Stimulated activated CD8-positive, alpha-beta memory T cell treated with anti-CD3 and anti-CD28 coated beads, Interleukin-4, amount 100 ng/mL, for 1 hour (primary cell): Measurements from ENCODE around the gene RTCB.

Experiments used
- DNase-seq, 2 donors: peaks; one replicate each; pipeline ENCODE4 v3.0.0-alpha.2; 2020; ENCODE audit warnings: low read depth in 2 of 2, low spot score in 1 of 2

The RTCB gene

DNA sequence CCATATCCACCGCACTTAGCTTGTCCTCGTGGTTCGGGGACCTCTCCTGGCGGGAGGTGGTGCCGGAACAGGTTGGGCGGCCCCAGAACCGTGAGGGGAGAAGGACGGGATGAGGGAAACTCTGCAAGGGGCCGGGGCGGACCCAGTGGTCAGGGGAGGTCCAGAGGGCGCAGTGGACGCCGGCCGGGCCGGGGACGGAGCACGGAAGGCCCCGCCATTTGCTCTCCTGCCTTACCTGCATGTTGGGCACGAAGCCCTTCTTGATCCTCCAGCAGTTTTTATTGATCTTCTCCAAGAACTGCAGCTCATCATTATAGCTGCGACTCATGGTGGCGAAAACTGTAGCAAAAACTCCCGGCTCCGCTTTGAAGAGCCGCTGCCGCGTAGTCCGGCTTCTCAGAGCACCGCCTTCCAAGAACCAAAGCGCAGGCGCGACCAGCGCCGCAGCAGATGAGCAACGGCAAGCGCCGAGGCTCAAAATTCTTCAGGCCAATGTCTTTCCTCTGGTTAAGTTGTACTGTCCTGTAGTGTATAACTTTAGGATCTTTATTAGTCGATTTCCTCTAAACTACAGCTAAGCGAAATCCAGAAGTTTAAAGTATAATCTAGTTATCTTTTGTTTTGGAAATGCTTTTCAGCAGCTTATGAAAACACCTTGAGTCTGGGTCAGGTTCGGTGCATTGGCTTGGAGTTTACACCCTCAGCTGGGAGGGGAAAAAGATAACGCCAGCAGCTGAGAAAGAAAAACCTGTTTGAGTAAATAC lies at the start of gene RTCB:
TSS of gene RTCB (minus strand) at position 419 of the 764 bp plus-strand sequence. CDS start at position 328, 91 bp downstream.
- DNase-seq: peak; percentile 75 to 88

DNA sequence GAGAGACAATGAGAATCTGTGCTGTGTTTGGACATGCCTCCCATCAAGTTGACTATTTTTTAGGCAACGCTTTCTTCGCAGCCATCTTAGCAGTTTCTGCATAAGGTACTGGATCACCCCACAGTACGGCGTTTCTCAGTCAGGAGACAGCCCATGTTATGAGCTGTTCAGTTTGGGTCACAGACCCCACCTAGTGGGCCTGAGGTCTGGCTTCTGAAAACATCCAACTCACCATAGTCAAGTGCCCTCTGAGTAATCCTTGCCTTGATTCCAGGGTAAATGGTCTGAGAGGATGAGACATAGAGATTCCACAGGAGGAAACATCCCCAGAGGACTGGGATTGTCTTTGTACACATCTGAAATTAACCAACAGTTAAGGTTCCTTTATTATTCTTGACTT lies 45.0 kb upstream of the RTCB start:
- DNase-seq: no peak

DNA sequence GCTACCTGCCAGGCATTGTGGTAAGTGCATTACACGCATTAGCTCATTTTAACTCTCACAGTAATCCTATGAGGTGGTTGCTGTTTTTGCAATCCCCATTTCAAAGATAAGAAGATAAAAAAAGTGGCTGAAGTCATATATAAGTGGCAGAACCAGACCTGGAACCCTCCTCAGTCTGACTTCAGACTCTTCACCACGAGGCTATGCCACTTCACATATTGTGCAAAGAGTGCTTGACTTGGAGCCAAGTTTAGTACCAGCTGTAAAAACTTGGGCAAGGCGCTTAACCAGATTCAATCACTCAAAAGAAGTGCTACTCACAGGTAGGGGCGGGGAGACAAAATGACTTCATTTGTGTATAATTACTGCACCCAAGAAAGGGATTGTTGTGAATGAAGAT lies 36.9 kb upstream of the RTCB start:
- no peak for DNase-seq

DNA sequence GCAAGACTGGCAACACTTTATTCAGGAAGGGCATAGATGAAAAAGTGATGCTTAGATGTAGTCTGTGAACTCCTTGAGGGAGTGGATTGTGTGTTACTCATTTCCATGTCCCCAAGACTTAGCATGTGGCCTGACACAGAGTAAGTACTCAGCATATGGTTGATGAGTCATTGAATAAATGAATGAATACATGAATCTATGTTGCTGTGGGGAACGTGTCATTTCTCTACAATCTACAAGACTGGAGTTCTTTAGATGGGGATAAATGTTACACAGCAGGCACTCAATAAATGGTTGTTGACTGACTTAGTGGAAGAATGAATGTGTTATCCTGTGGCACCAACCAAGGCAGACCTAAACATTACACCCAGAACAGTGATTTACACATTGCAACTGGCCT lies 34.3 kb upstream of the RTCB start:
- no peak for DNase-seq

DNA sequence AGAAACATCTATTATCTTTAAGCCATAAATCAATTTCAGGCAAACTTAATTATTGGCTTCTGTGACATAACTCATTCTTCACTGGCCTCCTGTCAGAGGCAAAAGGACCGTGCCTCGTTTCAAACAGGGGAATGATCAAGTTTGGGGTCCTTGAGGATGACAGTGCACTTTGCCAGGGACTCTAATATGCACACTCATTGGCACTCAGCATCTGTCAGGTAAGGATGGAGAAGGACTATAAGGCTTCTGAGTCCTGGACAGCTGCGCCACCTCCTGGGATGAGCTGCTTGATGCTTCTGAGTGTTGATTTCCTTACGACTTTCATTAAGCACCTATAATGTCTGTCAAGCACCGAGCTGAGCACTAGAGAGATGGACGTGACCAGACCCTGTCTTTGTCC lies 32.0 kb upstream of the RTCB start:
- no peak for DNase-seq

DNA sequence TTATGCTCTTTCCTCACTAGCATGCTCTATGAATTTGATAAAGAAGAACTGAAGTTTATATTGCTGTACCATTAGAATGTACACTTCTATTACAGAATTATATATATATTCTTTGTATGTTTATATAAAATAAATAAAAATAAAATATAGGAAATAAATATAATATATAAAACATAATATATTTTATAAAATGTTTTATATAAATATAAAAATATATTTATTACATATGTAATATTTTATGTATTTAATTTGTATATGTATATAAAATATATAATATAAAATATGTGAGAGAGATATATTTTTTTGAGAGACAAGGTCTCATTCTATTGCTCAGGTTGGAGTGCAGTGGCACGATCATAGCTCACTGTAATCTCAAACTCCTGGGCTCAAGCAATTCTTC lies 18.3 kb upstream of the RTCB start:
- no peak for DNase-seq

DNA sequence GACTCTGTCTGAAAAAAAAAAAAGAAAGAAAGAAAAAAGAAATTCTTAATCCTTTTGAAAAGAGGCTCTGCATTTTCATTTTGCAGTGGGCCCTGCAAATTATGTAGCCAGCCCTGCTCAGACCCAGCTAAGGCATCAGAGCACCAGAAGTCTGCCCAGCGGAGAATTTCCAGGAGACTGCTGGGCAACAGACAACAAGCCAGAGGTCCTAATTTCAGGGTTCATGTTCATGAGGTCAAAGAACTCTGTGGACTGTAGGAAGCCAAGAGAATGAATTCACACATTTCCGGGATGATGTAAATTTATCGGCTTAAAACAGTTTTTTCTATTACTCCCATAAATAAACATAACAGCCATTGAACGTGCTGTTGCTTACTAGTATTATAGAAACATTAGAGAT lies 14.8 kb upstream of the RTCB start:
- no peak for DNase-seq

DNA sequence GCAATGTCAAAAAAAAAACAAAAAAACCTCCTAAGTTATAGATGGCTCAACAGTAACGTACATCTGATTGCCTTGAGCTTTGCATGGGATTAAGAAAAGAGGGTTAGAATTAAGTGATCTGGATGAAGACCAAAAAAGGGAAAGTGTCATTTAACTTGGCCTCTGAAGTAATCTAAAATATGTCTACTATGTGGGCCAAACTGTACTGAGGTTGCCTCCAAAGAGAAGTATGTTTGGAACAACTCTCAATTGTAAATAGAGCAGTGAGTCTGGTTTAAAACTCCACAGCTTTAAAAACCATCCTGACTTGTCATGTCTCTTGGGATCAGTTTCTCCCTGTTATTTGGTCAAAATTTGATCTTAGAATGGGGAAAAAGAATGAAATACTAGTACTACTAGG lies 11.6 kb upstream of the RTCB start:
- no peak for DNase-seq

DNA sequence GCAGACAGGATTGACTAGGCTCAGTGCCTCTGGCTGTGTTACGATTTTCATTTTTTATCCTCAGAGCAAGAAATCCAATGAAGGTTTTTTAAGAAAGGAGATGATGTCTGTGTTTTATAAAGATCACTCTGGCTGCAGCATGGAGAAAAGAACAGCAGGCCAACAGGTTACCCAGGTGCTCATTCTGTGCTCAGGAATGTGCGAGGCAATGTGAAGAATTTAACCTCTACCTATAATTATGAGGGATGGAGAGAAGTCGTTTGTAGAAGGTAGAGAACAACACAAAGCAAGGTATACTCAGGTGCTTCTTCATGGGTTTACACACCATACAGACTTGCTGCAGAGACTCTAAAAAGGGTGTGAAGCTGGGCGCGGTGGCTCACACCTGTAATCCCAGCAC lies 10.0 kb upstream of the RTCB start:
- no peak for DNase-seq

DNA sequence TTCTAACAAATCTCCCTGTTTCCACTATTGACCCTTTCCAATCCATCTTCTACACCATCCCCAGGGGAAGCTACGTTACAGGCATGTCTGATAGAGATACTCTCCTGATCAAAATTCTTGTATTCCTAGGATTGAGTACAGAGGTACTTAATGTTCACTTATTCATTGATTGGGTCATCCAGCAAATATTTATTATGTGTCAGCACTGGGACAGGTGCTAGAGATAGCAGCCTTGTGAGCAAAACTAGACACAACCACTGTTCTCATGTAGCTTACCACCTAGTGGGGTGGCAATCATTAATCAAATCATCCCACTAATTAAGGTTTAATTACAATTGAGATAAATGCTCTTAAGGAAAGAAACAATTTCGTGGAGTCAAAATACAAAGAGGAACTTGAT lies 9.4 kb upstream of the RTCB start:
- no peak for DNase-seq

DNA sequence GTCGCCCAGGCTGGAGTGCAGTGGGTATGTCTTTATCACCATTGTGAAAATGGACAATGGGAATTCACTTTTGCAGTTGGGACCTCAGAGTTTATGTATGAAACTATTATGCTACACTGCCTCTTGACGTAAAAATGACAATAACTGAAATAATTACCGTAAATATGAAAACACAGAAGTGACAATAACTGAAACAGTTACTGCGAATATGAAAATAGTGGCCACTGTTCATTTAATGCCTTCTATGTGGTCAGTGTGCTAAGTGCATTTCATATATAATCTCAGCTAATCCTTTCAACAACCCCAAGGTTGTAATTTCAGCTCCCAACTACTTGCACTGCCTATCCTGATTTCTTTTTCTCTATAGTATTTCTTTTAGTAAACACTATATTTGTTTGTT lies 5.9 kb upstream of the RTCB start:
- DNase-seq: no peak

DNA sequence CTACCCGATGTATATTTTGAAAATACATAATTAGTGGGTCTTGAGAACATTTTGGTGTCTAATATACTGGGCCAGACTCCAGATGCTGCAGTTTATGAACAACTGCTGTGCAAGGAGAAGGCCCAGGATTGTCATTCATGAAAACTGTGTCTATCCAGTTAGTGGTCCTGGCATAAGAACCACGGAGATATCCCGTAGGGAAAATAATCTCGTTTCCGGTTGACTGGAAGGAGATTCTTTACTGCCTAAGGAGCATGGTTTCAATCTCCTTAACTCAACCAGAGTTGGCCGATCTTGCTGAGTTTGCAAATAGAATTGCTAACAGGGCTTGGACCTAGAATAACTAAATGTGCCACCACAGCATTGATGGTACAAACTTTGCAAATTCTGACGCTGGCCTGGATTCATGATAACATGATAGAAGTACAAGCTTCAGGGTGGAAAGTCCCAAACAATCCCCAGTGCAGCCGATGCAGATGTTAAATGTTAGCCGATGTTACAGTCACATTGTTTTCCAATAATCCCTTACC lies 4.6 kb upstream of the RTCB start:
- DNase-seq: no peak

DNA sequence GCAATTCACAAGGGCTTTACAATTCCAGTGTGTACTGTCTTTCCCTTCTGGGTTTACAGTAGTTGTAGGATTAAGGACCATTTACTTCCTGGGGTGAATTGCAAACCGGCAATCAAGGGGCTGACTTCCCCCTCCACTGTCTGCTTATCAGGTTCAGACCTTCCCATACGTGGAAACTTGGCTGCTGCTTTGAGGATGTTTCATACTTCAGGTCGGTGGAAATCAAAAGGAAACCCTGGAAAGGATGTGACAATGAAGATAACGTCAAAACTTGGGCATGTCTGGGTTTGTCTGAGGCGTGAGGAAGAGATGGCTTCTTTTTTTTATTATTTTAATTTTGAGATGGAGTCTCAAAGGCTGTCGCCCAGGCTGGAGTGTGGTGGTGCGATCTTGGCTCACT lies 2.1 kb upstream of the RTCB start:
- no peak for DNase-seq

DNA sequence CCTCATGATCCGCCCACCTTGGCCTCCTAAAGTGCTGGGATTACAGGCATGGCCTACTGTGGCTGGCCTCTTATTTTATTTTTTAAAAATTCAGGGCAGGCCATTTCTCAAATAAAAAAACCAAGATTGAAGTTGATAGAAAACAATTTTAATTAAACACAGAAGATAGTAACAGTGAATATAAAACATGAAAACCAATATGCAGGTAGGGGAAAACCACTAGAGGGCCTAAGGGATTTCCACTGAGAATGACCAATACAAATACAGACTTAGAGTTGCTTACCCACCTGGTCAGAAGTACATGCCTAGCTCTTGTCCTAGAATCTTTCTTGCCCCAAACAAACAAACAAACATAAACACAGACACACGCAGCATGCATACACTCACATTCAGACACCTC lies 1.7 kb upstream of the RTCB start:
- no peak for DNase-seq

DNA sequence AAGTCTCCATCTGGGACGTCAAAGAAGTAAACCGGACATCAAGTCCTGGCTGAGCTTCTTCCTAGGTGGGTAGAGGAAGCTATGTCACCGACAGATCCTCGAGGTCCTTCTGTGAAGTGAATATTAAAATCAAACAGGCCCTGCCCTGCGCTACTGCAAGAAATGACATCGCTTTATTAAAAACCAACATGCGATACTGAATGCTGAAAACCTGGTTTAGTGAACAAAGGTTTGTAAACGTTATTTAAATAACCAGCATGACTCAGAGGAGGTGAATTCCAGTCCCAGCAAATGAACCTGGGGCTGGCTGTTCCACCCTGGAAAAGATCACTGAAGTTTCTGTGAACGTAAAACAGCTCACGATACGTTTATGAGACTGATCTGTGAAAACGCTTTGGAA lies 645 bp downstream of the RTCB start:
- DNase-seq: no peak

DNA sequence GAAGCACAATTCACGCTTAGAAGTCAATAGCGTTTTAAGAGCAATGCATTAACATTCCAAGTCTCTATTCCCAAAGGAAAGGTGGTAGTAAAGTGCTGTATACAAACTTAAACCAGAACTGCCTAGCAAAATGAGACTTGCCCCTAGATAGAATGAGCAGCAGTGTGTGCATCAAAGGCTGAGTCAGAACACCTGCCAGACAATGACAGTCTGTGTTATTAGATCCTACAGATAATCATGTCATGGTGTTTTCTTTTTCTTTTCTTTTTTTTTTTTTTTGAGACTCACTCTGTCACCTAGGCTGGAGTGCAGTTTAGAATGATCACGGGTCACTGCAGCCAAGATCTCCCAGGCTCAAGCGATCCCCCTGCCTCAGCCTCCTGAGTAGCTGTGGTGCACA lies 1.6 kb downstream of the RTCB start:
- DNase-seq: no peak

DNA sequence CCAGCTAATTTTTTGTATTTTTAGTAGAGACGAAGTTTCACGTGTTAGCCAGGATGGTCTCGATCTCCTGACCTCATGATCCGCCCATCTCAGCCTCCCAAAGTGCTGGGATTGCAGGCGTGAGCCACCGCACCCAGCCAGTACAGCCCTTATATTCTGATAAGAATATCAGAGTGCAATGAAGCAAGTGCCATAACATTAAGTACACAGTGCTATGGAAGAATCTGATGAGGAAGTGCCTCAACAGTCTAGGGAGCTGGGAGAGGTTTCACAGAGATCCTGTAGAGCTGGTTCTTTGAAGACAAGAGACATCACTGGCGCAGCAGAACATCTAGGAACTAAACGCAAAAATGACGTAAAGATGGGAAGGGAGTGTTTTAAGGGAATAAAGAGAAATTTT lies 2.1 kb downstream of the RTCB start:
- DNase-seq: no peak

DNA sequence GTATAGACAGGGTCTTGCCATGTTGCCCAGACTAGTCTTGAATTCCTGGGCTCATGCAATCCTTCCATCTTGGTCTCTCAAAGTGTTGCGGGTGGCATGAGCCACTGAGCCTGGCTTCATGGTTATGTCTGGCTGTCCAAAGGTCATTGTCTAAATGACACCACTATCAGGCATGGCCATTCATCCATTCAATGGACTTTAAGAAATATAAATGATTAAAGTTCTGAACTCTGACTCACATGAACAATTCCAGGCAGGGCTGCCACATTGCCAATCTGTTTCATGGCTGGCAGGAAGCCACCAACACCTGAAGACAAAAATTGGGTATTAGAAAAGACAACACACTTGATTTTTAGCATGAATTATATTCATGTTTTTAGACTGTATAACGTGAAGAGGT lies 4.1 kb downstream of the RTCB start:
- no peak for DNase-seq

DNA sequence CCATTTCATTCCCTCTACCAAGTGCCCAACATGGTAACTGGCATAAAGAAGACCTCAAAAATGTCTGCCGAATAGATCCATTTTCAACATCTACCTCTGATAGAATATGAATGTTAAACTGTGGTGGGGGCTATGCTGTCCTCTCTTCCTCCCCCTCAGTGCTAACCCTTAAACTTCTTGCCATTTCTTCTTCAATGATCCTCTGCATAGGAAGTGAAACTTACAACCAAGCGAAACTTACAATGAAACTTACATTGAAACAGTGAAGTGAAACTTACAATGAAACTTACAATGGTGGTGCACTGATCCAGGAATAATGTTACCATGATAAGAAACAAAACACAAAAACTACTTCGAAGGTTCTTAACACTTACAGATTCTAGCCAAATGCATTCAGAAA lies 4.7 kb downstream of the RTCB start:
- DNase-seq: no peak

DNA sequence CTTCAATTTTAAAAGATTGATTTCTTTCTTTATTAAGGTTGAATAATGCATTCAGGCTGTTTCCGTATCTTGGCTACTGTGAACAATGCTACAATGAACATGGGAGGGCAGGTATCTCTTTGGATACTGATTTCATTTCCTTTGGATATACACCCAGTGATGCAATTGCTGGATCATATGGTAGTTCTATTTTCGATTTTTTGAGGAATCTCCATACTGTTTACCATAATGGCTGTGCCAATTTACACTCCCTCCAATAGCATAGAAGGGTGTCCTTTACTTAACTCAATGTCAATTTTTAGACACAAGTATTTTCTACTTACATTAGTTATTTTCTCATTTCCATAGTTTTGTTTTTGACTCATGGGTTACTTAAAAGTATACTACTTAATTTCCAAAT lies 8.0 kb downstream of the RTCB start:
- no peak for DNase-seq

DNA sequence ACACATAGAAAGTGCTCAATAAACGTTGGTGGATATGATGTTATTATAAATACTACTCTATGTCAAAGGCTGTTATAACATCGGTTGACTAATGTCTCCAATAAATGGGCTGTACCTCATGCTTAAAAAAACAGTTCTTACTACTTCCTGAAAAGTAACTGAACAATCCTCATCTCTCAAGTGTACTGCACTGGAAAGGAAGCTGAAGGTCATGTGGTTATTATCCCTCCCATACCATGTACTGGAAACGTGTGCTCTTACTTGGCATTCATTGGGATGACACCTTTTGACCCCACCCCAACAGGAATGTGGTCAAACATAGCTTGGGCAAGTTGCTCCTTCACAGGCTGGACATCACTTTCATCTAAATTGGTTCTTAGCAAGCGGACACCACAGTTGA lies 10.6 kb downstream of the RTCB start:
- DNase-seq: no peak

DNA sequence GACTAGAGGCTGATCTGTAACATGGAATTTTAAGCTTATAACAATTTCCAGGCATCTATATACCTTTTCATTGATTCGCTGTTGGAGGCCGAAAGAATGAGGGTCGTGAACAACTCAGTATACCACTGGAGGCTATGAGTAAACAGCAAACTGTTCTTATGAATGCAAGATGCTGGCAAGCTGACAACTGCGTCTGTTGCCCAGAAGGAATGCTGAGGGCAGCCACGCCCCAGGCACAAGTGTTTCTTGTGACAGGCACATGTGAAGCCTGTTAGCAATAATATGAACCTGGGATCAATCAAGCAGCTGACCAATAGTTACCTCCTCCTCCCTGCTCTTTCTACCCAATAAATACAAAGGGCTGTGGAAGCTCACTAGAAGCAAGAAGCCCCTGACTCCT lies 15.3 kb downstream of the RTCB start:
- no peak for DNase-seq

DNA sequence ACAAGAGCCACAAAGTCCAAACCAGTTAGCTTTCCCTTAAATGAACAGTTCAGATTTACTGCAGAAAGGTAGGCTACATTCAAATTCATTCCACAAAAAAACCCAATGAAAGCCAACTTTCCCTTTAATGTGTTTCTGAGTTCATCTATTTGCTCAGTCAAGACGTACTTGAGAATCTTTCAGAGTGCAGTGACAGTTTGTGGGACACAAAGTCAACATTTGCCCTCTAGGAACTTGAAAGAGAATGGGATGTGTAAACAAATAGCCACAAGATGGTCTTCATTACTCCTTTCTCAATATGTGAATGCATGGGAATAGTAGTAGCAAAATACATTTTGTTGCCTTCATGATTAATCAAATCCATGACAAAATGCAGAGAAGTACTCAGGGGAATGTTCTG lies 15.8 kb downstream of the RTCB start:
- no peak for DNase-seq
